SU-DHL-6 (cell line): ENCODE measurements around the gene ORC3.

Source experiments
- H2AFZ ChIP-seq: fragments of 200-600 bp; sonication (generic); 2 replicates; pipeline ENCODE4 v1.6.1; 2014; ENCODE audit warnings: low read depth, mild to moderate bottlenecking, moderate library complexity, mixed read lengths, antibody characterized with exemption, low read length; ENCODE audit not compliant: severe bottlenecking
- H3F3A ChIP-seq: fragments of 200-600 bp; shearing (Covaris generic); 2 replicates; pipeline ENCODE4 v1.6.0; 2016; ENCODE audit warnings: antibody characterized with exemption, mild to moderate bottlenecking; ENCODE audit not compliant: insufficient read depth
- H3K27ac ChIP-seq: fragments of 200-600 bp; sonication (generic); 2 replicates; pipeline ENCODE4 v1.5.1; 2016; ENCODE audit warnings: low read depth, mild to moderate bottlenecking, low read length, moderate library complexity, mixed read lengths
- H3K27me3 ChIP-seq: fragments of 200-600 bp; sonication (generic), shearing (Covaris generic); 2 replicates; pipeline ENCODE4 v1.6.0; 2014; ENCODE audit warnings: mild to moderate bottlenecking, low read length
- H3K36me3 ChIP-seq: fragments of 200-600 bp; sonication (generic); 2 replicates; pipeline ENCODE4 v1.6.1; 2014; ENCODE audit warnings: mild to moderate bottlenecking, low read length, mixed read lengths
- H3K4me2 ChIP-seq: fragments of 300-600, 200-600 bp; shearing (Covaris generic), sonication (generic); 2 replicates; pipeline ENCODE4 v1.6.0; 2014; ENCODE audit warnings: low read length, low read depth, mild to moderate bottlenecking; ENCODE audit not compliant: poor library complexity, severe bottlenecking
- H3K4me3 ChIP-seq: fragments of 200-600 bp; sonication (generic); 2 replicates; pipeline ENCODE4 v1.5.1; 2014; ENCODE audit warnings: antibody characterized with exemption, low read length, mild to moderate bottlenecking, mixed read lengths; ENCODE audit not compliant: insufficient read depth, poor library complexity, severe bottlenecking
- H3K79me2 ChIP-seq: fragments of 200-600 bp; sonication (generic); 2 replicates; pipeline ENCODE4 v1.6.1; 2014; ENCODE audit warnings: mild to moderate bottlenecking, low read length, moderate library complexity; ENCODE audit not compliant: insufficient read depth
- H3K9ac ChIP-seq: fragments of 200-600 bp; sonication (generic); 2 replicates; pipeline ENCODE4 v1.7.0; 2014; ENCODE audit warnings: mild to moderate bottlenecking, low read length
- H3K9me2 ChIP-seq: fragments of 200-600 bp; sonication (generic); replicated peaks from 2 replicates; pipeline ENCODE4 v1.6.1; 2014; ENCODE audit warnings: low read length; ENCODE audit not compliant: insufficient read depth
- H3K9me3 ChIP-seq: fragments of 200-600 bp; sonication (generic); 2 replicates; pipeline ENCODE4 v1.6.1; 2014; ENCODE audit warnings: low read length, mixed read lengths; ENCODE audit not compliant: insufficient read depth
- H4K20me1 ChIP-seq: fragments of 200-600 bp; sonication (generic); 2 replicates; pipeline ENCODE4 v1.6.1; 2014; ENCODE audit warnings: low read depth, mild to moderate bottlenecking, antibody characterized with exemption, low read length, moderate library complexity, mixed read lengths
- EZH2phosphoT487 ChIP-seq: fragments of 200-600 bp; sonication (generic), shearing (Covaris generic); conservative IDR thresholded peaks from 2 replicates; pipeline ENCODE4 v1.6.1; 2018; ENCODE audit warnings: mild to moderate bottlenecking, antibody characterized with exemption, low read length, moderate library complexity, mixed read lengths
- TF ChIP-seq, protein P1 (sequence below): fragments of 200-600 bp; sonication (generic); IDR thresholded peaks from one replicate; pipeline ENCODE4 v1.5.1; 2017; ENCODE audit warnings: antibody characterized with exemption, mild to moderate bottlenecking, low read length, moderate library complexity; ENCODE audit not compliant: insufficient read depth, poor library complexity, severe bottlenecking

Gene ORC3

DNA sequence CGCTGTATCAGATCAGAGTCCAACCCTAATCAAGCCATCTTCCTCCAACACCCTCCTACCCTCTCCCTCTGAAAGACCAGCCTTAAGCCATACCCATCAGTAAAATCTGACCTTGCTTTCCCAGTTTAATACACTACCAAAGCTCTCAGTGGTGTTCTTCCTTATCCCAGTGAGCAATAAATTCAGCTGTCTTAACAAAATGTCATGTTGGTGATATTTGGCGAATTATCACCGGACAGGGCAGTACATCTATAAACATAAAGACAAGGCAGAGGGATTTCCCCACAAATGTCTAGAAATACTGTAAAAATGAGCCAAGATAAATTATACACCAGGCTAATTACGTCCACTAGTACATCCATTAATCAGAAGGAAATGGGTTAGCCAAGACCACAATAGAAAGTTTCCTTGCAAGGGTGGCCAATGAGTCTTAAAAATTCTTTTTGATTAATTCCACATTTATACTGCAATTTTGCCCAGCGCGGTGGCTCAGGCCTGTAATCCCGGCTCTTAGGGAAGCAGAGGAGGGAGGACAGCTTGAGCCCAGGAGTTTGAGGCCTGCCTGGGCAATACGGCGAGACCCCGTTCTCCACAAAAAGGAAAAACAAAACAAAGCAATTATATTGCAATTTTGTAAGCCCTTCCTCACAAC lies 1.1 kb upstream of the ORC3 start:
- Histone ChIP-seq H3K27me3 (no peaks in the 10 kb centered on the region), H3K4me3 (peak overlapping the region; percentile 95), H3K36me3 (no peaks in the 10 kb centered on the region), H3K27ac (no peak overlapping the region), H3K9me3 (no peaks in the 10 kb centered on the region), H4K20me1 (no peaks in the 10 kb centered on the region), H3K9ac (peak overlapping the region; percentile 86), H3F3A (no peaks in the 10 kb centered on the region; the same call in 1 of the 2 replicates), H2AFZ (peak overlapping the region; percentile 75), H3K79me2 (peaks cover 88% of the 10 kb centered on the region), H3K9me2 (no peaks in the 10 kb centered on the region), H3K4me2 (peak overlapping the region; percentile 82)
- TF ChIP-seq, protein P1, sequence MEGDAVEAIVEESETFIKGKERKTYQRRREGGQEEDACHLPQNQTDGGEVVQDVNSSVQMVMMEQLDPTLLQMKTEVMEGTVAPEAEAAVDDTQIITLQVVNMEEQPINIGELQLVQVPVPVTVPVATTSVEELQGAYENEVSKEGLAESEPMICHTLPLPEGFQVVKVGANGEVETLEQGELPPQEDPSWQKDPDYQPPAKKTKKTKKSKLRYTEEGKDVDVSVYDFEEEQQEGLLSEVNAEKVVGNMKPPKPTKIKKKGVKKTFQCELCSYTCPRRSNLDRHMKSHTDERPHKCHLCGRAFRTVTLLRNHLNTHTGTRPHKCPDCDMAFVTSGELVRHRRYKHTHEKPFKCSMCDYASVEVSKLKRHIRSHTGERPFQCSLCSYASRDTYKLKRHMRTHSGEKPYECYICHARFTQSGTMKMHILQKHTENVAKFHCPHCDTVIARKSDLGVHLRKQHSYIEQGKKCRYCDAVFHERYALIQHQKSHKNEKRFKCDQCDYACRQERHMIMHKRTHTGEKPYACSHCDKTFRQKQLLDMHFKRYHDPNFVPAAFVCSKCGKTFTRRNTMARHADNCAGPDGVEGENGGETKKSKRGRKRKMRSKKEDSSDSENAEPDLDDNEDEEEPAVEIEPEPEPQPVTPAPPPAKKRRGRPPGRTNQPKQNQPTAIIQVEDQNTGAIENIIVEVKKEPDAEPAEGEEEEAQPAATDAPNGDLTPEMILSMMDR: no peak

DNA sequence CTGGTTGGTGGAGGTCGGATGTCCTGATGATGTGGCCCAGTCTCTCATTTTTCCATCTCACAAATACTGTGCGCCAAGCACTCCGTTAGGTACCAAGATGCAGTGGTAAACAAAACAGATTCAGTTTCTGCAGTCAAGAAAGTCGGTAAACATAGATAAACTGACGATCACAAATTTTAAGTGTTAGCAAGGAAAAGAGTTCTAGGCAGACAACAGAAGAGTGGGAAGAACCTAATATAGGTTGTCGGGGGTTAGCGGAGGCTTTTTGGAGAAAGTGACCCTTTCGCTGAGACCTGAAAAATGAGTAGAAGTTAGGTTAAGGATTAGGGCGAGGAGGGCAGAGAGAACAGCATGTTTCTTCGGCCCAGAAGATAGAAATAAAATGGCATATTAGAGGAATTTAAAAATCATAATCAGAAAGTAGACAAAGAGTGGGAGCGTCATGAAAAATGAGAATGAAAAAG lies 514 bp downstream of the ORC3 start:
- Histone ChIP-seq H2AFZ (peak overlapping the region; percentile 60), H3K36me3 (no peaks in the 10 kb centered on the region), H3K79me2 (peaks cover 76% of the 10 kb centered on the region), H3F3A (no peaks in the 10 kb centered on the region; the same call in 1 of the 2 replicates), H3K4me2 (peak overlapping the region; percentile 70), H3K27me3 (no peaks in the 10 kb centered on the region), H3K9ac (peak overlapping the region; percentile 86), H3K27ac (peak overlapping the region; percentile 28), H3K9me3 (no peaks in the 10 kb centered on the region), H3K9me2 (no peaks in the 10 kb centered on the region), H4K20me1 (no peaks in the 10 kb centered on the region), H3K4me3 (peak overlapping the region; percentile 95)
- no peak for TF ChIP-seq EZH2phosphoT487
- TF ChIP-seq, protein P1: no peak

- H3F3A ChIP-seq: no peaks in the 10 kb centered on the region; the same call in 1 of the 2 replicates
- H3K27ac ChIP-seq: no peak overlapping the region
- no peaks in the 10 kb centered on the region for H3K9me2 ChIP-seq
- peak overlapping the region; percentile 70 for H3K4me2 ChIP-seq
- H4K20me1 ChIP-seq: no peaks in the 10 kb centered on the region
- peak overlapping the region; percentile 95 for H3K4me3 ChIP-seq
- peaks cover 72% of the 10 kb centered on the region for H3K79me2 ChIP-seq
- TF ChIP-seq, protein P1: no peak
- no peak for TF ChIP-seq EZH2phosphoT487
- no peaks in the 10 kb centered on the region for H3K27me3 ChIP-seq
- H3K9ac ChIP-seq: peak overlapping the region; percentile 86
- H2AFZ ChIP-seq: no peak overlapping the region
- no peaks in the 10 kb centered on the region for H3K9me3 ChIP-seq
- H3K36me3 ChIP-seq: no peaks in the 10 kb centered on the region
Measured at GRCh38 chr6:87590990-87591389, 1.1 kb downstream of the ORC3 start.
